ENCODE measurements around the gene CLHC1. TPM values are rescaled to one million over a fixed set of nuclear protein-coding genes. Genes with fewer than 3 reads are reported as not detected.

Gene CLHC1
- polyA plus RNA-seq, 1 of the 3 experiments (the other 2 are of a cell fraction): 3.8 TPM

- Histone ChIP-seq H3K4me3 (ENCODE audit: low read depth in 2 of 2, low read length in 1 of 2) (no peak overlapping the region), H3K27me3 (ENCODE audit: insufficient read depth) (no peaks in the 10 kb centered on the region), H3K9me3 (no peaks in the 10 kb centered on the region), H3K36me3 (replicated peaks in 1 of 2; ENCODE audit: control insufficient read depth in 1 of 2, insufficient read depth in 2 of 2, low read length in 1 of 2) (no peaks in the 10 kb centered on the region), H2AFZ (ENCODE audit: low read depth) (no peak overlapping the region), H3K4me2 (no peak overlapping the region), H3K79me2 (ENCODE audit: insufficient read depth) (no peaks in the 10 kb centered on the region), H3K27ac (ENCODE audit: low read depth in 2 of 2, low read length in 1 of 2) (no peak overlapping the region), H3K4me1 (ENCODE audit: control insufficient read depth in 1 of 2, insufficient read depth in 2 of 2, low read depth in 1 of 2, low read length in 1 of 2) (0 out of 4 replicates have a peak, but pooled peaks cover 0 to 3% of the 10 kb centered on the region in 2 experiments), H3K9ac (no peak overlapping the region), H4K20me1 (ENCODE audit: insufficient read depth) (no peaks in the 10 kb centered on the region), H3K9me2 (no peaks in the 10 kb centered on the region), H3F3A (replicated peaks; ENCODE audit: insufficient read depth) (no peaks in the 10 kb centered on the region)
- no peak for DNase-seq
- CTCF ChIA-PET: no interaction called here
- POLR2A ChIA-PET: no interaction called here
- TF ChIP-seq GATA2 (CRISPR knock-in tag; IDR thresholded peaks at IDR 0.05) (no peak), USF2 (IDR thresholded peaks at IDR 0.05; ENCODE audit: borderline replicate concordance, low read depth, low read length) (no peak), MAX (IDR thresholded peaks at IDR 0.05; ENCODE audit: low read depth) (no peak), FOXJ3 (CRISPR knock-in tag; IDR thresholded peaks at IDR 0.05) (no peak), REST (IDR thresholded peaks at IDR 0.05; ENCODE audit: low read depth, low read length) (no peak), ELF1 (IDR thresholded peaks at IDR 0.05) (no peak), PBX3 (IDR thresholded peaks at IDR 0.05) (no peak), FOXM1 (IDR thresholded peaks at IDR 0.05; ENCODE audit: low read depth) (no peak), GABPA (IDR thresholded peaks at IDR 0.05; ENCODE audit: low read depth) (no peak), EP300 (IDR thresholded peaks at IDR 0.05; ENCODE audit: borderline replicate concordance in 1 of 2, low read depth in 1 of 2, low read length in 1 of 2) (no peak), NFIC (IDR thresholded peaks at IDR 0.05; ENCODE audit: borderline replicate concordance) (no peak)
- 96% methylated on average over 2 of the region's 2 CpGs for WGBS (ENCODE audit: low lambda C conversion rate)
These were observed 89.6 kb downstream of the CLHC1 start for GRCh38 chr2:55142518-55142917.

Data from SK-N-SH (cell line).